ENCODE measurements around the gene ESPL1.
"Not testable (repeated sequence)": the region's sequence is repeated elsewhere in the genome, so short reads cannot be mapped to it uniquely, and the experiment has no call there.

The ESPL1 gene

DNA sequence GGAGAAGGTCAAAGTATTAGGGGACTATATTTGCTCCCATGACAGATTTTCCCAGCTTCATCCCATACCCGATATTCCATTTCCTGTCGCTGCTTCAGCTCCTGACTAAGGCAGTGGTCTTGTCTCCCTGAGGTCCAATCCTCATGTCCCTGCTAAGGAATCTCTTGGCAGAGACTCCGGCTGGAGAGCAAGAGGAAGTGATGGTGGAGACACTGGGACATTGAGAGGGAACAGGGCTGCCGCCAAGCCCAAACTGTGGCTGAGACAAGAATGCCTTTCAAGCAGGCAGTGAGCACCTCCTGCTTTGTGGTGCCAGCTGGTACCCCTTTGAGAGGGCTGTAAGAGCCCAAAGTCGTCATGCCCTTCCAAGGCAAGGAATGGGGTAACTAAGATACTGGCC is 62.6 kb downstream of the ESPL1 start:
- no peak overlapping the region for H3K4me3 ChIP-seq (ENCODE audit: low read depth, low read length)
- no peak for DNase-seq (ENCODE audit: low read depth)
- TF ChIP-seq, protein P1, sequence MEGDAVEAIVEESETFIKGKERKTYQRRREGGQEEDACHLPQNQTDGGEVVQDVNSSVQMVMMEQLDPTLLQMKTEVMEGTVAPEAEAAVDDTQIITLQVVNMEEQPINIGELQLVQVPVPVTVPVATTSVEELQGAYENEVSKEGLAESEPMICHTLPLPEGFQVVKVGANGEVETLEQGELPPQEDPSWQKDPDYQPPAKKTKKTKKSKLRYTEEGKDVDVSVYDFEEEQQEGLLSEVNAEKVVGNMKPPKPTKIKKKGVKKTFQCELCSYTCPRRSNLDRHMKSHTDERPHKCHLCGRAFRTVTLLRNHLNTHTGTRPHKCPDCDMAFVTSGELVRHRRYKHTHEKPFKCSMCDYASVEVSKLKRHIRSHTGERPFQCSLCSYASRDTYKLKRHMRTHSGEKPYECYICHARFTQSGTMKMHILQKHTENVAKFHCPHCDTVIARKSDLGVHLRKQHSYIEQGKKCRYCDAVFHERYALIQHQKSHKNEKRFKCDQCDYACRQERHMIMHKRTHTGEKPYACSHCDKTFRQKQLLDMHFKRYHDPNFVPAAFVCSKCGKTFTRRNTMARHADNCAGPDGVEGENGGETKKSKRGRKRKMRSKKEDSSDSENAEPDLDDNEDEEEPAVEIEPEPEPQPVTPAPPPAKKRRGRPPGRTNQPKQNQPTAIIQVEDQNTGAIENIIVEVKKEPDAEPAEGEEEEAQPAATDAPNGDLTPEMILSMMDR (IDR thresholded peaks at IDR 0.05; ENCODE audit: low read depth, low read length, missing control alignments): no peak

- DNase-seq (ENCODE audit: low read depth); H3K4me3 ChIP-seq (ENCODE audit: low read depth, low read length): not testable (repeated sequence)
Measured at GRCh38 chr12:53332339-53332738, 64.2 kb downstream of the ESPL1 start.

DNA sequence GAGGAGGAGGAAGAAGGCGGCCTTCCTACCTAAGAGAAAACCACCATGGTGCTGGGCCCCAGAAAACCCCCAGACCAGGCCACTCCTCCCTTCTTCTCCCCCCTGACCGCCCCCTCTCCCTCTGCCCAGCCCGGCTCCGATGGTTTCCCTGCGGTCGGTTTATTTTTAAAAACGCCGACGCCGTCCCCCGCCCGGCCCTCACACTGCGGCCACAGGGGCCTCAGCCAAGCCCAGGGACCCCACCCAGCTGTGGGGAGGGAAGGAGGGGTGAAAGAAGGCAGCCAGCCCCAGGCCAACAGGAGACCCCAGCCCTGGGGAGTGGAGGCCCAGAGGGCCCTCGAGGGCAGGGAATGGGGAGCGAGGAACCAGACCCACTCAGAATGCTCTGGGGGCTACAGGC is 64.6 kb downstream of the ESPL1 start:
- H3K4me3 ChIP-seq (ENCODE audit: low read depth, low read length): no peak overlapping the region
- no peak for DNase-seq (ENCODE audit: low read depth)
- TF ChIP-seq, protein P1 (IDR thresholded peaks at IDR 0.05; ENCODE audit: low read depth, low read length, missing control alignments): no peak

- no peak for DNase-seq (ENCODE audit: low read depth)
- H3K4me3 ChIP-seq (ENCODE audit: low read depth, low read length): no peak overlapping the region
- TF ChIP-seq, protein P1 (IDR thresholded peaks at IDR 0.05; ENCODE audit: low read depth, low read length, missing control alignments): no peak
Measured at GRCh38 chr12:53333289-53333688, 65.2 kb downstream of the ESPL1 start.

- TF ChIP-seq, protein P1 (IDR thresholded peaks at IDR 0.05; ENCODE audit: low read depth, low read length, missing control alignments): no peak
- no peak for DNase-seq (ENCODE audit: low read depth)
- H3K4me3 ChIP-seq (ENCODE audit: low read depth, low read length): no peak overlapping the region
Measured at GRCh38 chr12:53333845-53334244, 65.7 kb downstream of the ESPL1 start.

DNA sequence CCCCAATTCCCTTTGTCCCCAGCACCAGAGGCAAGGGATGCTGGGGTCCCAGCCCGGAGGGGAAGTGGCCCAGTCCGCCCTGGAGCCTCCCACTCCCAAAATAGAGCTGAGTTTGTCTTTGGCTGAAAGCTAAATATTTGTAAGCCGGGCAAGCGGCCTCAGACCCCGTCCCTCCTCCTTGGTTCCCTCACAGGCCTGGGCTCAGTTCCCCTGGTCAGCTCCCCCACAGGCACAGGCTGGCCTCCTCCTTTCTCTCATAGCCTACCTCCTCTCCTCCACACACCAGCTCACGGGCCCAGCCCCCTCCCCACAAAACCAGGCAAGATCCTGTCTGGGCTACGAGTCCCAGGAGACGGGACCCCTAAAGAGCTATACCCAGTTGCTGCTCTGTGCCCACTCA is 66.7 kb downstream of the ESPL1 start:
- TF ChIP-seq, protein P1 (IDR thresholded peaks at IDR 0.05; ENCODE audit: low read depth, low read length, missing control alignments): no peak
- no peak for DNase-seq (ENCODE audit: low read depth)
- no peak overlapping the region for H3K4me3 ChIP-seq (ENCODE audit: low read depth, low read length)

DNA sequence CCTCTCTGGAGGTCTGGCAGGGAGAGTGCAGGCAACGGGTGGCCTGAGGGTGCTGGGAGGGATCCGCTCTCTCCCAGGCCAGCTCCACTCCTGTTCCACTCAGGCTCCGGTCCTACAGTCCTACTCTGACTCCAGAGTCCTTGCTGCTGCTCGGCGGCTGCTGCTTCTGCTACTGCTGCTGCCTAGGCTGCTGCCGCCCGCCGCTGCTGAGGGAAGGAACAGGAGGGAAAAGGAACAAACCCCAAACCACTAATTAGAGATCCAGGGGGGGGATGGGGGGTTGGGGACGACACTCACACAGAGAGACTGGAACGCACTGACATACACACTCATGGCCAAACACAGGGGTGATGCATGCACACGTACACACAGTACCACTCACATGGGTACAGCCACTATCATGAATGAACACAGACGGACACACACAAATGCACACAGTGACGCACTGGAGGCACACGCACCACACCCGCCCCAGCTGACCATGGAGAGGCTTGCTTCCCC is 68.1 kb downstream of the ESPL1 start, which contains the start of gene SP7:
TSS of gene SP7 (minus strand) at position 174 of the 501 bp plus-strand sequence. CDS start 708 bp downstream, outside the sequence.
- H3K4me3 ChIP-seq (ENCODE audit: low read depth, low read length): no peak within 1 kb of the TSS
- TF ChIP-seq, protein P1 (IDR thresholded peaks at IDR 0.05; ENCODE audit: low read depth, low read length, missing control alignments): no peak
- no peak for DNase-seq (ENCODE audit: low read depth)
